Measurements from ENCODE around the gene ZNRF3.

ZNRF3 gene

GRCh38 chr22:29088809-29089208 lies 205.4 kb downstream of the ZNRF3 start:
- no peak for DNase-seq (ENCODE audit: low read depth in 3 of 3)

- no peak for DNase-seq (ENCODE audit: low read depth in 3 of 3)
Measured at GRCh38 chr22:29089507-29089906, 206.1 kb downstream of the ZNRF3 start.

GRCh38 chr22:29090039-29090438 lies 206.7 kb downstream of the ZNRF3 start:
- no peak for DNase-seq (ENCODE audit: low read depth in 3 of 3)

GRCh38 chr22:29092243-29092642 lies 208.9 kb downstream of the ZNRF3 start:
- no peak for DNase-seq (ENCODE audit: low read depth in 3 of 3)

GRCh38 chr22:29093030-29093429 lies 209.7 kb downstream of the ZNRF3 start:
- no peak for DNase-seq (ENCODE audit: low read depth in 3 of 3)

- no peak for DNase-seq (ENCODE audit: low read depth in 3 of 3)
Measured at GRCh38 chr22:29093501-29094300, 210.3 kb downstream of the ZNRF3 start.

GRCh38 chr22:29095459-29095858 lies 212.1 kb downstream of the ZNRF3 start:
- no peak for DNase-seq (ENCODE audit: low read depth in 3 of 3)

- DNase-seq (ENCODE audit: low read depth in 3 of 3): no peak
Measured at GRCh38 chr22:29096736-29097669, 213.6 kb downstream of the ZNRF3 start.

- DNase-seq (ENCODE audit: low read depth in 3 of 3): no peak
Measured at GRCh38 chr22:29098296-29098695, 214.9 kb downstream of the ZNRF3 start.

- no peak for DNase-seq (ENCODE audit: low read depth in 3 of 3)
Measured at GRCh38 chr22:29102300-29102699, 218.9 kb downstream of the ZNRF3 start.

GRCh38 chr22:29103121-29103520 lies 219.7 kb downstream of the ZNRF3 start:
- no peak for DNase-seq (ENCODE audit: low read depth in 3 of 3)

GRCh38 chr22:29105468-29105867 lies 222.1 kb downstream of the ZNRF3 start:
- no peak for DNase-seq (ENCODE audit: low read depth in 3 of 3)

- no peak for DNase-seq (ENCODE audit: low read depth in 3 of 3)
Measured at GRCh38 chr22:29106839-29107238, 223.5 kb downstream of the ZNRF3 start.

Data from stimulated activated CD4-positive, alpha-beta T cell treated with anti-CD3 and anti-CD28 coated beads, TNF-alpha, amount 100 ng/mL, for 48 hours (primary cell).